T-helper 2 cell (primary cell): ENCODE measurements around the gene ABHD14A.
"Not testable (repeated sequence)": the region's sequence is repeated elsewhere in the genome, so short reads cannot be mapped to it uniquely, and the experiment has no call there.

Experiments
- DNase-seq, 5 experiments: peaks; one replicate each; pipeline versions ENCODE4 v3.0.0 to v3.0.0-alpha.2; 2012 to 2022

ABHD14A gene

DNA sequence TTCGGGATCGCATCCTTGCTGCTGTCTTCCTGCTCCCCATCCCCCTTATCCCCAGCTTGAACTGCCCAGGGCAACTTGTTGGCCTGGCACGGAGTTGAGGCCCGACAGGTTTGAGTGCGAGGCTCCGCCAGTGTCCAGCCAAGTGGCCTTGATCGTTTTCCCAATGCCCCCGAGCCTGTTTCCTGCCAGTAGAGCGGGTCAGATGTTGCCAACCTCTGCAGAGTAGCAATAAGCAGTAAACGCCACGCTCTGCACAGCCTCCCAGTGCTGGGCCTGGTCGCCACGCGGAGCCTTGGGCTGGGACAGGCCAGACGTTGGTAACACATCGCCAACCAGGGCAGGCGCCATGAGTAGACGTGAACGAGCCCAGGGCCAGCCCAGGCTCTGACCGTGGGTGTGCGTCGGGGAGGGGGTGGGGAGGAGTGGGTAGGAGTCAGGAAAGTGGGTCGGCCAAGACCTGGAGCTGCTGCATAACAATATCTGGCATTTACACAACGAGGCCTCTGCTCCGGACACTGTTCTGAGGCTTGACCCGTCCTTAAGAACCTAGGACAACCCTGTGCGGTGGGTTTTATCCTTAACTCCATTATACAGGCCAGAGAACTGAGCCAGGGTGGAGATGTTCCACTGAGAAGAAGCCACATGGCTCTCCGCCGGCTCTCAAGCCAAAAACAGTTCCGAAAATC is 444 bp upstream of the ABHD14A start:
- DNase-seq, result peak in 1 of 5 experiments; percentile 32

GRCh38 chr3:51975852-51976549 is 1.1 kb downstream of the ABHD14A start:
- peak in 1 of 5 experiments; percentile 23 for DNase-seq

DNA sequence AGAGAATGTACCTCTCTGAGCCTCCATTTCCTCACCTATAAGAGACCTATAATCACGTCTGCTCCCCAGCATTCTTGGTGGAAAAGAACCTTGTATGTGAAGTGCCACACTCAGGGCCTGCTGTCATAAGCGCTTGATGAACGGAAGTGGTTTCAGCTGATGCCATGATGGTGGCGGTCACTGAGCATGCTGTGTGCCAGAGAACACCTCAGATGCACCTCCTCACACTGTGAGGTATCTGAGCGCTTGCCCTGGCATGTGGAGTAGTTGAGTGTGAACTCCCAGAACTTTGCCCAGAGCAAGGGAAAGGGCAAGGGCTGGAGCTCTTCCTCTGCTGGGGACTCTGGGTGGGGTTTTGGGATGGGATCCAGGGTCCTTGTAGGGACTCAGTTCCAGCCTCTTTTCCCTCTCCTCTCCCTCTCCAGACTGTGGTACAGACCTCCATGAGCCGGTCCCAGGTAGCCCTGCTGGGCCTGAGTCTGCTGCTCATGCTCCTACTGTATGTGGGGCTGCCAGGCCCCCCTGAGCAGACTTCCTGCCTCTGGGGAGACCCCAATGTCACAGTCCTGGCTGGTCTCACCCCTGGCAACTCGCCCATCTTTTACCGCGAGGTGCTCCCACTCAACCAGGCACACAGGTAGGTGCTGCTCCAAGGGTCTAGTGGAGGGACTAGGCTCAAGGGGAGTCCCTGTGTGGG is 2.7 kb downstream of the ABHD14A start:
- DNase-seq, result peak in 2 of 5 experiments; percentile 26 to 81

DNA sequence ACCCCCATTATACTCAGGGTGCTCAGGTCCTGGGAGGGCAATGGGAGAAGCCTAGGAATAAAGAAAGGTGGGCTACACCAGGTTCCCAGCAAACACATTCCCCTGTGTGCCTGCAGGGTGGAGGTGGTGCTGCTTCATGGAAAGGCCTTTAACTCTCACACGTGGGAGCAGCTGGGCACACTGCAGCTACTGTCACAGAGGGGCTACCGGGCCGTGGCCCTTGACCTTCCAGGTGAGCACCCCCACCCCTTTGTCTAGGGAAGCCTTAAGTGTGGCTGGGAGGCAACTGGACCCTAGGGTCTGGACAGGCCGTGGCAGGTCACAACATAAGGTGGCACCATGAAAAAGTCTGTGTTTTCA is 3.3 kb downstream of the ABHD14A start:
- no peak for DNase-seq

- no peak for DNase-seq
These were observed 5.4 kb downstream of the ABHD14A start for GRCh38 chr3:51980253-51980652.

- peak in 1 of 5 experiments; percentile 51 for DNase-seq
These were observed 7.5 kb downstream of the ABHD14A start for GRCh38 chr3:51982352-51982837.

DNA sequence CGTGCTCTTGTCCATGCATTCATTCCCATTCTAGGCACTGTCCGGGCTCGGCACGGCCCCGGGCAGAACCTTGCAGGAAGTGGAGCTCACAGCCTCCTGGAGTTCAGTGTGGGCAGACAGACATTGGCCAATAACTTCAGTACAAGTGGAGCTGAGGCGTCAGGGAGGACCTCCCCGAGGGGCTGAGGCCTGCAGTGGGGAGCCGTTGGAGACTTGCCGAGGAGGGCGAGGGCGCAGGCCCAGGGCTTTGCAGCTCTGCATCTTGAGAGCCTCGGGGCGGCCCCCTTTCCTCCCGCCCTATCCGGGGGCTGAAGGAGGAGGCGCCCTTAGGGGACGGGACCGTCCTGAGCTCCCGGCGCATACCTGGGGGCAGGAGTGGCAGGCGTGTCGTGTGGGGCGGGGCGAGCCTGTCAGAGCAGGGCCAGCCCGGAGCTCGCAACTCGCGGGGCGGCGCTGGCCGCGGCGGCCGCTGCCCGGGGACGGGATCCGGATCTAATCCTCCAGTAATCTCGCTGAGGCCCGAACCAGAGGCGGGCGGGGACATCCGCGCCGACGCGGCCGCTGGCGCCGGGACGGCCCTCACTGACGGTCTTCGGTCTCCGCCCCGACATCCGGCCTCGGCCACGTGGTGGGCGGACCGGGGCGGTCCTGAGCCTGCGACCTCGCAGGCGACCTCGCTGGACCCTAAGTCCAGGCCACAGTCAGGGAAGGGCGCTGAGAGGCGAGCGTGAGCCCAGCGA is 8.1 kb downstream of the ABHD14A start, which contains the start of gene ACY1:
Gene ACY1, plus strand, starts transcription at position 698 of the 740 bp plus-strand sequence. CDS start 530 bp downstream, outside the sequence.
- DNase-seq, result peak; percentile 50 to 72 (median 65)

DNA sequence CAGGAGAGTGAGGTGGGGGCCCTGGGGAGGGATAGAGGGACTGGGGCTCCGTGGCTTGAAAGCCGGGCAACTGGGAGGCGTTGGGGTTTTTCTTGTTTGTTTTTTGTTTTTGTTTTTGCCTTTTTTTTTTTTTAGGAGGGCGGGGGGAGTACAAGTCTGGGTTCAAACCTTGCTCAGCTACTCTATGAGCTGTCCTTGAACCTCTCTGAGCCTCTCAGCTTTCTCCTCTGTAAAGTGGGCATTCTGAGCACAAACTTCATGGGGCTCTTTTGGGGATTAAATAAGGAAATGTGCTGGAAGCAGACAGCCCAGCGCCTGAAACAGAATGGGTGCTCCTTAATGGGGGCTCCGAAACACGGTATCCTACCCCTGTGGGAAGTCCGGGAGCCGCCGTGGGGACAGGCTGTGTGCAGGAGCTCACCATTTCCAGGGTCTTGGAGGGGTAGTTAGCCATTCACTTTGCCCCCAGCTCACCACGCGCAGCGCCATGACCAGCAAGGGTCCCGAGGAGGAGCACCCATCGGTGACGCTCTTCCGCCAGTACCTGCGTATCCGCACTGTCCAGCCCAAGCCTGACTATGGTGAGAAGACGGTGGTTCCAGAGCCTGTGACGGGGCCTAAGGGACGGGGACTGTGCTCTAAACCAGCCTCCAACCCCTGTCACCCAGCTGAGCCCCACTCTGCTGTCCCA is 8.9 kb downstream of the ABHD14A start:
- no peak for DNase-seq

- no peak for DNase-seq
These were observed 9.4 kb downstream of the ABHD14A start for GRCh38 chr3:51984269-51984647.

- no peak for DNase-seq
These were observed 10.2 kb downstream of the ABHD14A start for GRCh38 chr3:51985063-51985462.

DNA sequence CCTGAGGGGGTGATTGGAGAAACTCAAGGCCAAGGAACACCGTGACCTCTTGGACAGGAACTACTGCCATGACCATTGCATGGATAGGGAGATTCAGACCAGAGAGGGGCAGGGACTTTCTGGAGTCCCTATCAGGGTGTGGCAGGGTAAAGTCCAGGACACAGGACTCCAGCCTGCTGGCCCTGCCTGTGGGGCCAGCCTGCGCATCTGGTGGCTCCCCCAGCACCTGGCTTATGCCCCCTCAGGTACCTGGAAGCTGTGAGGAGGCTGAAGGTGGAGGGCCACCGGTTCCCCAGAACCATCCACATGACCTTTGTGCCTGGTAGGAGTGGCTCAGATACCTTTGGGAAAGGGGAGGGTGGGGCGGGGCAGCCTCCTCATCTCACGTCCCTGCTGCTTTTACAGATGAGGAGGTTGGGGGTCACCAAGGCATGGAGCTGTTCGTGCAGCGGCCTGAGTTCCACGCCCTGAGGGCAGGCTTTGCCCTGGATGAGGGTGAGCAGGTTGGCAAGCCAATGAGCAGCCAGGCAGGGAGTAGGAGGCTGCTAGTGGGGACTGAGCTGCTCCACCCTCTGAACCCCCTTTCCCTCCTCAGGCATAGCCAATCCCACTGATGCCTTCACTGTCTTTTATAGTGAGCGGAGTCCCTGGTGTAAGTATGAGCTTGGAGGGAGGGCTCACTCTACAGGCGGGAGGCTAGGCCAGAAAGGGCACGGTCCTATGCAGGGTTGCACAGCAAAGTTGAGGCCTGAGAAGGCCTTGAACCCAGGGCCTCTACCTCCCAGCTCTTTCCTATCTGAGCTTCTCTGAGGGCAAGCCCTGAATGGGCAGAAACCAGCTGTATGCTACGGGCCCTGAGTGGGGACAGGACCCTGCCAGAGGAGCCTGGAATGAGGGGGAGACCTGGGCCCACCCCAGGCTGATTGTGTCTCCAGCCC is 11.4 kb downstream of the ABHD14A start:
- no peak for DNase-seq

DNA sequence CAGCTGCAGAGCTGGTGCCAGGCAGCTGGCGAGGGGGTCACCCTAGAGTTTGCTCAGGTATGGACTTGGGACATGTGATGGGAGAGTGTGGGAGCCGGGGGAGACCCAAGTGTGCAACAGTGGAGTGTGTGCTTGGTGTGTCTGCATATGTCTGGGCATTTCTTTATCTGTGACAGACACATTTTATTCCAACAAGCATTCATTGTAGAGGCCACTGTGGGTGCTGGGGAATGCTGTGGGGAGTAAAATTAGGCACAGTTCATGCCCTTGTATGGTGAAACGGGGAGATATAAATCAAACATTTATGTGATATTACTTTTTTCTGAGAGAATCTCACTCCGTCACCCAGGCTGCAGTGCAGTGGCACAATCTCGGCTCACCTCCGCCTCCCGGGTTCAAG is 12.7 kb downstream of the ABHD14A start:
- no peak for DNase-seq

DNA sequence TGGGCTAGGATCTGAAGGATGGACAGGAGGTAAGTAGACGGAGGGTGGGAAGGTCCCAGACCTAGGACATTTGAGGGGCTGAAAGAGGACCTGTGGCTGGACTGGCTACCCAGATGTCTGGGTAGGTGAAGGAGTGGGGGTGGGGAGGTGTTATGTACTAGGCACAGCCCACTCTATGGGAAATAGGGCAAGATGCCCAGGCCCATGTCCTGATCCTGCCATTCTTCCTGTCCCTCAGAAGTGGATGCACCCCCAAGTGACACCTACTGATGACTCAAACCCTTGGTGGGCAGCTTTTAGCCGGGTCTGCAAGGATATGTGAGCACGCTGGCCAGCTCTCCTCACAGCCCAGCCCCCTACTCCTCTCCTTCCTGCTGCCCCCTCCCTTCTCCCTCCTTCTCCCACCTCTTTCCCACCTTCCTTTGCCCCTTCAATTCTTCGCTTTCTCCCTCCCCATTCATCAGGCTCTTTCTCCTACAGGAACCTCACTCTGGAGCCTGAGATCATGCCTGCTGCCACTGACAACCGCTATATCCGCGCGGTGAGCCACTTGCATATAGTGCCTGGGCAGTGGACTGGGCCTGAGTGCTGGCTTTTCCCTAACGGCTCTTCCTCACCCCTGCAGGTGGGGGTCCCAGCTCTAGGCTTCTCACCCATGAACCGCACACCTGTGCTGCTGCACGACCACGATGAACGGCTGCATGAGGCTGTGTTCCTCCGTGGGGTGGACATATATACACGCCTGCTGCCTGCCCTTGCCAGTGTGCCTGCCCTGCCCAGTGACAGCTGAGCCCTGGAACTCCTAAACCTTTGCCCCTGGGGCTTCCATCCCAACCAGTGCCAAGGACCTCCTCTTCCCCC is 13.7 kb downstream of the ABHD14A start:
- no peak for DNase-seq

DNA sequence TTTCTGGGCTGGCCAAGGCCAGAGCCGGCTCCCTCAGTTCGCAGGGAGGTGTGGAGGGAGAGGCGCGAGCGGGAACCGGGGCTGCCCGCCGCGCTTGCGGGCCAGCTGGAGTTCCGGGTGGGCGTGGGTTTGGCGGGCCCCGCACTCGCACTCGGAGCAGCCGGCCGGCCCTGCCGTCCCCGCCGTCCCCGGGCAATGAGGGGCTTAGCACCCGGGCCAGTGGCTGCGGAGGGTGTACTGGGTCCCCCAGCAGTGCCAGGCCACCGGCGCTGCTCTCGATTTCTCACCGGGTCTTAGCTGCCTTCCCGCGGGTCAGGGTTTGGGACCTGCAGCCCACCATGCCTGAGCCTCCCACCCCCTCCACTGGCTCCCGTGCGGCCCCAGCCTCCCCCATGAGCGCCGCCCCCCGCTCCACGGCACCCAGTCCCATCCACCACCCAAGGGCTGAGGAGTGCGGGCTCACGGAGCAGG is 15.7 kb downstream of the ABHD14A start:
- DNase-seq, result not testable (repeated sequence)

- DNase-seq, result no peak
These were observed 17.3 kb downstream of the ABHD14A start for GRCh38 chr3:51992017-51992682.

GRCh38 chr3:51993657-51994056 is 18.8 kb downstream of the ABHD14A start:
- not testable (repeated sequence) for DNase-seq

- DNase-seq, result no peak
These were observed 19.7 kb downstream of the ABHD14A start for GRCh38 chr3:51994530-51994929.

DNA sequence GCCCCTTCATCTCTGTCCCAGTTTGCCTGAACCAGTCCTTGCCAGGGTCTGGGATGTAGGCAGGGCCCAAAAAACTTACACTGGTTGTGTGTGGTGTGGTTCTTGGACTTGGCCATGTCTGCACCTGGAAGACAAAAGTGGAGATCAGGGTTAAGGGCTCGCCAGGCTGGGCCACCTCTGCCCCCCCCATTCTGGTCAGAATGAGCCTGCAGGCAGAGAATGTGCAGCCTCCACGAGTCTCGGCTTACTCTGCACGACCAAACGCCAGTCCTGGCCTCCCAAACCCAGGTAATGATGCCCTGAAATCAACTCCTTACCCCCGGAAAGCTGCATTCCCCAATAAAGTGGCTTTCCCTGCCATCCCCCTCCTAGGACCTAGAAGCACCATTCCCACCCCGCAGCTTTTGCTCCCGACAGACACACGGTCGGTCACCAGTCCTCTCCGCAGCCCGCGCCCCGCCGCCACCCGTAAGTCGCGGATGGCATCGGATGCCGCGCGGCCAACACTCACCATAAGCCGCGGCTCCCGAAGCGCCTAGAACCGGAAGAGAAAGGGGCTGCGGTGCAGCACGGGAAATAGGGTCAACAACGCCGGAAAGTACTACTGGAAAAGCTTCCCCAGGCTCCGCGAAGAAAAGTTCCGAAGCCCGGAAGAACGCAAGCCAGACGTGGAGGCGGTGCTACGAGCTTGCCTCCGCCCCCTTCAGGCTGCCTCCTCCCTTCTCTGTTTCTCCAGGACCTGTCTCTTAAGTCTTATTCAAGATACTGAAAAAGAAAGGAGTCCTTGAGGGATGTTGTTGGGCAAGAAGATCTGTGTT is 20.7 kb downstream of the ABHD14A start, which contains the start of gene RPL29:
Gene RPL29, minus strand, starts transcription at position 550 of the 818 bp plus-strand sequence. Its CDS starts 434 bp downstream, at position 116.
- peak; percentile 72 to 97 (median 87) for DNase-seq
